T-helper 1 cell treated with Interleukin-12 subunit alpha and Interleukin-12 subunit beta and Interleukin-4 antibody, amounts not matched to agents 30 ng/mL and 1 ng/mL, for 36 hours (primary cell): ENCODE data around the gene PHF2. TPM values are rescaled to one million over a fixed set of nuclear protein-coding genes. Genes with fewer than 3 reads are reported as not detected.

Experiments used
- intact Hi-C: fragments of 100-400 bp; cut with micrococcal nuclease; formaldehyde crosslinking; loops from one replicate; pipeline ENCODE4 v1.15.1; 2024
- total RNA-seq: library from RNA; stranded (reverse); gene quantifications from 2 replicates; pipeline ENCODE4 v1.2.3, GENCODE V29; 2022

Gene PHF2
- total RNA-seq, 1 donor from 2014 or later: 29.9 TPM

DNA sequence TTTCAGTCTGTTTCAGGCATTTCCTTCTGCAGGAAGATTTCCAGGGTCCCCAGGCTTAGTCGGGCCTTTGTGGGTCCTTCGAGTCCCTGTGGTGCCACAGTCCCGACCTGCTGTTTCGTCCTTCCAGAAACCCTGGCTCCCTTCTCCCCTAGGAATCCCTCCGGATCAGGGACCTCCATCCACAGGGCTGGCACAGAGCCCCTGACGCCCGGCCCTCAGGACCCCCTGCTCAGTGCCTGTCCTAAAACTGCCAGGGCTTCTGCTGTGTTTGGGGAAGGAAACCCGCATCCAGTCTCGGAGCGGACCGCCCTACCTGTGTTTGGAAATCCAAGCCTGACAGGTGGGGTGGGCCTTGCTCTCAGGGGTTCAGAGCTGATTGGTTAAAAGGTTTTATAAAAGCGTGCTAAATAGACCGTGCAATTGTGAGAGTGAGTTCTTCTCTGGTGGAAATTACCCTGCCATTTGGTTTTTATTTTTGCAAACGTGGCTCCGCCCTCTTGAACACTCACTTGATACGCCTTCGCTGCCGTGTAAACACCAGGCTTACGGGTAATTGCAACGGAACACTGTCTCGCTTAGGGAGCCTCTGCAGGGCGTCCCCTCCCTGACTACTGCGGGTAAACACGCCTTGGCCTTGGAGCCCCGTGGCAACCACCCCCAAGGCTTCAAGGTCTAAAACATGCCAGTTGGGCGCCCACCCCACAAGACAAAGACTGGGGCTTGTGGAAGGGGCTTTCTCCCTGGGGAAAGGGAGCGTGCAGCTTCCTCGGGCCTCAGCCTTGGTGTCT is 121.2 kb downstream of the PHF2 start:
- intact Hi-C loops: no loop called here

DNA sequence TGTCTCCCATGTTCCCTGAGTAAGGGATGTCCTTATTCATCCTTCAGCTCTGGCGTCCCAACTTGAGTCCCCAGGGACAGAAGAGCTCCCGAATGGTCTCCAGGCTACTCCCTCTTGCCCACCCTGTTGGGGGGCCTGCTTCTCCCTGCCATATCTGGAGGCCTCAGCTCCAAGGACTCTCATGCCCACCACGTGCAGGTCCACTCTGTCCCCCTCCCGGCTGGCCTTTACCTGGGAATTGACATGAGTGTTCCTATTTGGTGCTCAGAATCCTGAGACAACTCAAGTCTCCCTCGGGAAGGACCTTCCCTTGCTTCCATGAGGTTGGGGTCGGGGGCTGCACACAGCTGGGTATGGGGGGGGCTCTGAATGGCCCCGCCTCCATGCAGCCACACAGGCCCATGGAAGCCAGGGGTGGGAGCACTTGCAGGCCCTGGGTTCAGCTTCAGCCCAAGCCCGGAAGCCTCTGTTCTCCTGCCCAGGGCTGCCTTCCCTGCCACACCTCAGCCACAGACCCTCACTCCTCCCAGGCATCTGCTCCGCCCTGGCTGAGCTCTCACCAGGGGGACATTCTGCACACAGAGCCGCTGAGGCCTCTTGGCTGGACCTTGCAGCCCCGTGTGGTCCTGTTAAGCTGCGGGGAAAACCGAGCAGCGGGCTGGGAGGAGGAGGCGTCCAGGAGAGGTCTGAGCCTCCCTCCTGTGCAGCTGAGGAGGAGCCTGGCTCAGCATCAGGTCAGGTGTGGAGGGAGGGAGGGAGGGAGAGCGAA is 121.9 kb downstream of the PHF2 start:
- intact Hi-C loops: no loop called here

DNA sequence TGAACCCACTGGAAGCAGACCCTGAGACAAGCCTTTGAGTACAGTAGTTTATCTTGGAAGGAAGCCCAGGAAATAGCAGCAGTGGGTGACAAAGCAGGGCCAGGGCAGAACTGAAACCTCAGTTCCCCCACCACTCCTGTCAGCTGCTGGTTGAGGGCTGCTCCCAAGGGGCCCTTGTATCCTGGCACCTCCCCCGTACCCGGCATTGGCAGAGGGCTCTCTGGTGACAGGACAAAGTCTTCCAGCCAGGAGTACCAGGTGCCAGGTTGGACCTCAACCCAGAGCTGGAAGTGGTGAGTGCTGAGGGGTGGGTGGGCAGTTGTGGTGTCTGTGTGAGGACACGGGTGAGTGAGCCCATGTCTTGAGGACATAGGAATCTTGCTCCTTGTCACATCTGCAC is 123.3 kb downstream of the PHF2 start:
- intact Hi-C loops: no loop called here

DNA sequence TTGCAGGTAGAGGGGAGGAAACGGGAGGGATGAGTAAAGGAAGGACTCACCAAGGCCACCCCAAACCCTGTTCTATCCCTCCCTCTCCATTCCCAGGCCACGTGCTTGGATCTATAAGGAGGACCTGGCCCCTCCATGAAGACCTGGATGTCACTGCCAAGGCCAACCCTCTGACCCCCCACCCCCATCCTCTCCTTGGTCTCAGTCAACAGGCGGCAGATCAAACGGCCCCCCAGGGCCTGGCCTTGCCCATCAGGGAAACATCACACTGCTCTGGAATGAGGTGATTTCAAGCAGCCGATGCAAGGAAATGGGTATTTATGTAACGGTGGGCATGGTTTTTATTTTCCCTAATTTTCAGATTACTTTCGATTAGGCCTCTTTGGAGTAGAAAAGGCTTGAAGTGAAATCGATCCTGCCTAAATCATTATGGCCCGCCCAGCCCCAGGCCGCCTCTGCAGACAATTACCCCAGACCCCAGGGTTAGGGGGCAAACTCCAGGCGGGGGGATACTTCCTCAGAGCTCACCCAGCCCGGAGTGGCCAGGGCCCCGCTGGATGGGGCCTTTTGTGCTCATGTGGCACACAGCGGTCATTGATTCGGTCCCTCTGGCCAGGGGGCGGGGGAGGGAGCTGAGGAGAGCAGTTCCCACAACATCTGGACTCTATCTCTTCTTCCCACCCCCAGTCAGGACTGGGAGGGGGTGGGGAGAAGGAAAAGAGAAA is 125.3 kb downstream of the PHF2 start:
- intact Hi-C loops: no loop called here

DNA sequence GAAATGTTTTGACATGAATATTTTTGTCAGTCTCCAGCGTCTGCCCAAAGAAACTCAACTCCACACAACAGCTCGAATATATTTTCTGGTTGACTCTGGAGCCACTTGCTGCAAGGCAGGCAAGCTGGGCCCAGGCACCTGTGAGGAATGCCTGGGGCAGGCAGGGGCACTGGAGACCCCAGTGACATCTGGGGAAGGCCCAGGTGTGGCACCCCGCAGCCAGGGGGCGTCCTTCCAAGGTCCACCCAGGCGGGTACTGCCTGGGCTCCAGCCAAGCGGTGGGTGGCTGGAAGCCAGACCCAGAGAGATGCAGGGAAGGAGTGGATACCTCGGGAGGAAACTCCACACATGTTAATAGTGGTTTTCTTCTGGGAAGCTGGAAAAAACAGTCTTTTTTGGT is 125.9 kb downstream of the PHF2 start:
- intact Hi-C loops: no loop called here

DNA sequence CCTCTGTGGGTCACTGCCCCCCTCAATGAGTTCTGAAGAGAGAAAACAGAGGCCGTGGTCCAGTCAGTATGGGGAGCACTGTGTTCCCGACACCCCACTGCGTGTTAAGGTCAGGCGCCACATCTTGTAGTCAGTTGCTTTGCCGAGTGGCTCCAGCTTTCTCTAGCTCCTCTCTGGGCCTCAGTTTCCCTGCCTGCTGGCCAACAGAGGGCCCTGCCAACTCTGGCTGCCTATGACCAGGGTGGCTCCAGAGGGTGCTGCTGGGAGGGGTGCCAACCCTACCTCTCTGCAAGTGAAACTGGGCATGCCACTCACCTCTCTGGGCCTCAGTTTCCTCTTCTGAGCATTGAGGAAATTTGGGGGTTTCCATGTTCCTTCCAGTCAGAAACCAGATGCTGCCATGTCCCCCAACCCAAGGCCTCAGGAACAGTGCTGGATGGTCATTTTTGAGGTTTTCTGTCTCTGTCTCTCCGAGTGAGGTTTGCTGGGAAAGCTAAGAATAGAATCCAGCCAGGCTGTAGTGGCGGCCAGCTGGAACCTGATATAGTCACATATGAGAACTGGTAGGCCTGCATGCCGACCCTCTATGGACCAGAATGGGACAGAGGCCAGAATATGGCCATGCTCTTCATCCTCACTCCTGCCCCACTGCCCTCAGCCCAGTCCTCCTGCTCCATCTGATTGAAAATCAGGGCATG is 132.1 kb downstream of the PHF2 start:
- intact Hi-C loops: no loop called here

DNA sequence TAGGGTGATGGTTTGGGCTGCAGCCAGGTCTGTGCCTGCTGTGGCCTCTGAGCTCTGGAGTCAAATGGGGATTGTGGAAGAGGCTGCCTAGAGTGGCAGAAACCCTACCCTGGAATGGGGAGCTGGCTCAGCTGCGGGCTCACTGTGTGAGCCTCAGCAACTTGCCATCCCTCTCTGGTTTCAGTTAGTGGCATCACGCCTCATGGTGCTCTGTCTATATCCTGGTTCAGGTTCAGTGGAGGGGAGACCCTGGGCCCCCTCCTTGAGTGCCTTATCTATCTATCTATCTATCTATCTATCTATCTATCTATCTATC is 132.6 kb downstream of the PHF2 start:
- intact Hi-C loops: no loop called here

DNA sequence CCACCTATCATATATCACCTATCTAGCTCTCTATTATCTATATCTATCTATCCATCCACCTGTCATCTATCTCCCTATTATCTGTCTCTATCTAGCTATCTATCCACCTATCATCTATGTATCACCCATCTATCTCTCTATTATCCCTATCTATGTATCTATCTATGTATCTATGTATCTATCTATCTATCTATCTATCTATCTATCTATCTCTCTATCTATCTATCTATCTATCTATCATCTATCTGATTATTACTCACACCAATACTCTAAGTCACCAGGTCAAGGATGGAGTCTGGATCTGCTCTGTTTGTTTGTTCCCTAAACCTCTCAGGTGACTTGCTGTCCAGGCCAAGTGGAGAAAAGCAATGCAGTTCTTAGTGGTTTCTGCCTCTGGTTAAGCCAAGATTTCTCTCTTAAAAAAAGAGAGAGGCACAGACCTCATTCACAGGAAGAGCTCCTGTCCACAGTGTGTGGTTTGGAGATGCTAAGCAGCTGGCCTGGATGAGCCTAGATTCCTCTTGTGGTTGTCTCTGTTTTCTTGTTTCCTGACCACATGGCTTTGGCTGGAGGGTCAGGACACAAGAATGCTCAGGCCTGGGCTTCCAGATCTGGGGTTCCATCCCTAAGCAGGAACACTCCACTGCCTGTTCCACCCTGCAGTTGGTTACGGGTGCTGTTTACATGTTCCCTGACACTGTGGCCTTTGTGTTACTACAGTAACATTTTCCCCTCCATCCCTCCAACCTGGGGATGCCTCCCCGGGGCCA is 133.4 kb downstream of the PHF2 start:
- intact Hi-C loops: no loop called here

DNA sequence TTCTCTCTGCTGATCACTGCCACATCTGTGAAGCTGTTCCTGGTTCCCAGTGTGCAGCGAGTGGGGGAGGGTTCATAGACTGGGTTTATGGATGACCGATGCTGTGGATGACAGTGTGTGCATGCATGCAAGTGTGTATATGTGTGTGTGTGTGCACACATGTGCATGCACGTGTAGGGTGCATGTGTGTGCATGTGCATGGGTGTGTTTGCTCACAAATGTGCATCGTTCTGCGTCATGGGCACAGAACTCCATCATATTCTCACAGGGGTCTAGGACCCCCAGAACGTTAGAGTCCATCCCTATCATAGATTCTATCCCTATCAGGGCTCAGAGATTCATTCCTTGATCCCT is 134.0 kb downstream of the PHF2 start:
- intact Hi-C loops: no loop called here

DNA sequence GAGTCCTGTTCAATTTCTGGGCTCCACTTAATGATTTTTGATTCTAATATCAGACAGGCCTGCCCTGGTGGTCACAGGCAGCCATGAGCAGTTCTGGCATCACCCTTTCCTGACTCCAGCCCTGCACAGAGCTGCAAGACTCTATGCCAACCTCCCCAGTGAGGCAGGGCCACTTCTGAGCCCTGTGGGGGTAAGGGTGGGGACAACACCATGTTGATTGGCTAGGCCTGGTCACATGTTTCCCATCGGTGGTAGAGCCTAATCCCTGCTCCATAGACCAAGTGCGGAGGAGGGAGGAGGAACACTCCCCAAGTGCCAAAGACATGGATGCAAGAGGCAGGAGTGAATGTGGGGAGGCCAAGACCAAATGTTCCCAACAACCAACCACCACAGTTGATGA is 134.6 kb downstream of the PHF2 start:
- intact Hi-C loops: no loop called here

DNA sequence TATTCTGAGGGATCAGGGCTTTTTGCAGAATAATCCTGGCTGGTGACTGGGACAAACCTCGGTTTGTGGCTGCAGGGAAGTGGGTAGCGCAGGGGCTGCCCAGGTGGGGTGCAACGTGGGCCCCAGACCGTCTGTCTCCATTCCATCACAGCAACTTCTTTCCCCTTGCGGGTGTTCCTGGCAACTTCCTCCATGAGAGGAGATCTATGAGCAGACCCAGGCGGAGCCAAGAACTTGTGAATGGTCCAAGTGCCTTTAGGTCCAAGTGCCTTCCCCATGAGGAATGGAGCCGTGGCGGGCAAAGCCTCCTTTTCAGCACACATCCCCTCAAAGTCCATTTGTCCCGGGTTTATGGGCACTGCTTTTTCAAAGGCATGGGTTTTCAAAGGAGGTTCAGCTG is 136.5 kb downstream of the PHF2 start:
- intact Hi-C loops: no loop called here

DNA sequence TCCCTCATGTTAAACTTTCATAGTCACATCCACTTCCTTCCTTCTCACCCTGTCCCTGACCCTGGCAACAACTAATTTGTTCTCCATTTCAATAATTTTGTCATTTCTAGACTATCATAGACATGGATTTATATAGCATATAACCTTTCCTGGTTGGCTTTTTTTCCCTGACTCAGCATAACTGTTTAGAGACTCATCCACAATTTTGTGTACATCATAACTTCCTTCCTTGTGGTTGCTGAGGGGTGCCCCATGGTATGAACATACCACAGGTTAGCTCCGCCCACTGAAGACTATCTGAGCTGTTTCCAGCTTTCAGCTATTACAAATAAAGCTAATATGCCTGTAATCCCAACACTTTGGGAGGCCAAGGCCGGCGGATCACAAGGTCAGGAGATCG is 137.3 kb downstream of the PHF2 start:
- intact Hi-C loops: no loop called here

DNA sequence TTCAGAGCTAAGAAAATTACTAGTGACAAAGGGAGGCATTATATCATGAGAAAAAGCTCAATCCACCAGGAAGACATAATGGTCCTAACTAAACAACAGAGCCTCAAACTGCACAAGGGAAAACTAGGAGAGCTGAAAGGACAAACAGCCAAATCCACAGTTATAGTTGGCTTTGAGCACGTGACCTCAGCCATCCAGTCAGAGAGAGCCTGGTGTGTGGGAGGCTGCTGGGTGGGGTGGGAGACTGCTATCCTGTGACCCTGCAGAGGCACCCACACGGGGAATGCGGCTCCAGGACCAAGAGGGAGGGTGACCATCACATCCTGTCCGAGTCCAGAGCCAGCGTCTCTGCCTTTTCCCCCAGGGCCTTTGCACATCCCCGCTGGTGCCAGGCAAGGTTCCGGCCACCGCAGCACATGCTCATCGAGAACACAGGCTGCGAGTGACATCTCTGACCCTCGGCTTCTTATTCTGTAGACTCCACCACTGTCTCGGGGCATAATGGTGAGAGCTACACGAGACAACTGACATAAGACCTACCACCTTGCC is 145.1 kb downstream of the PHF2 start:
- intact Hi-C loops: no loop called here

DNA sequence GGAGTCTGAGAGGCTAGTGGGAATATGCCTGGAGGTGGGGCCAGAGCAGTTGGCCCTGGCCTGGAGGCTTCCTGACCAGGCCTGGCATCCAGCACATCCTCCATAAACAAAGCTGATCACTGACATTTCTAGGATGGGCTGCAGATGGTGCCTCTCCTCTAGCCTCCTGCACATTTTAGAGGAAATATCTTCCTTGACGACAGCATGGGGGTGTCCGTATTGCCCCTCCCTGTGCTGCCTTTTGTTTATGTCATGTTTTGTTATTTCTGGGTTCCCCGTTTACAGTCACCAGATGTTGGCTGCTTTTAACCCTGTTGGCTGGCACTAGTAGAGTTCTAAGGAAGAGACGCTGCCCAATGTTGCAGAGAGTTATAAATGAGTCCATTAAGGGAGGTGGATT is 148.5 kb downstream of the PHF2 start:
- intact Hi-C loops: no loop called here

DNA sequence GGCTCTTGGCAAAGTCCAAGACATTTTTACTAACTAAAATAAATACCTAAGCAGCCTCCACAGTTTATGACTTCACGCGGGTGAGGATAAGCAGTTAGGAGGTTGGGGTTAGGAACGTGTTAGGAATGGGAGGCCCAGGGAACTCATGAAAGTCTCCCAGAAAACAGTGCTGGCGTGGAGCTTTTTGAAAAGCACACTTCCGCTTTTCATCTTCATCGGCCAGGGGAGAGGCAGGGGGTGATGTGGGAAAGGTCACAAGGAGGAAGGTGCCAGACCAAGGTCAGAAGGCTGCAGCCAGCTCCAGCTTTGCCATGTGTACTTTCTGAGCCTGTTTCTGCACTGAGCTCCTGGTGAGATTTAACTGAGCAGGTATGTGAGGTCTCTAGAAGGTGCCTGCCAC is 149.0 kb downstream of the PHF2 start:
- intact Hi-C loops: no loop called here

DNA sequence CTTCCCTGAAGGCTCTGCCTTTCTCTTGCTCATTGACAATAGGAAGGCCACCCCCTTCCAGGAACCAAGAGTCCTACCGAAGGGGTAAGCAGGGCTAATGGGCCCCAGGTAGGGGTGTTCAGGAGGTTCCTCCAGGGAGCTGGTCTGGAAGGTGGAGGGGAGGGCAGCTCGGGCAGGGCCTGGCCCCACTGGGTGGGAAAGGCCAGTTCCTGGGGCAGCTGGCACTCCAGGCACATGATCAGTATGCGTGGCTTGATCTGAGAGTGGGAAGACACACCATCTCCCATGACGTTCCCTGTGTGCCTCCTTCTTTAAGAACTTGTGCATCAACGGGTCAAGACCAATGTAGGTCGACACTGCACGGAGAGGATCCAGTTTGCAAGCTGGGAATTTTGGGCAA is 149.8 kb downstream of the PHF2 start:
- intact Hi-C loops: no loop called here

Other genes starting within 250 kb of the PHF2 start
- 143 and 149 TPM in 2 replicates for gene FAM120A, start 124.9 kb upstream of the PHF2 start, total RNA-seq
- gene FAM120AOS, start 123.0 kb upstream of the PHF2 start, total RNA-seq: 40.7 and 41.2 TPM in 2 replicates